ENCODE measurements around the gene ADIRF. TPM values are rescaled to one million over a fixed set of nuclear protein-coding genes. Genes with fewer than 3 reads are reported as not detected.
"Not testable (repeated sequence)": the region's sequence is repeated elsewhere in the genome, so short reads cannot be mapped to it uniquely, and the experiment has no call there.

The ADIRF gene
- total RNA-seq, 1 donor from 2014 or later = 43.2 TPM

GRCh38 chr10:87007124-87007523 is 38.8 kb downstream of the ADIRF start:
- DNase-seq; intact Hi-C loops (cut with DNase I); ATAC-seq (ENCODE audit: poor library complexity): not testable (repeated sequence)

- DNase-seq; intact Hi-C loops (cut with DNase I); ATAC-seq (ENCODE audit: poor library complexity): not testable (repeated sequence)
These were observed 39.4 kb downstream of the ADIRF start for GRCh38 chr10:87007674-87008073.

- intact Hi-C loops (cut with DNase I); ATAC-seq (ENCODE audit: poor library complexity); DNase-seq: not testable (repeated sequence)
These were observed 40.0 kb downstream of the ADIRF start for GRCh38 chr10:87008303-87008702.

GRCh38 chr10:87009134-87009696 is 40.9 kb downstream of the ADIRF start:
- intact Hi-C loops (cut with DNase I); ATAC-seq (ENCODE audit: poor library complexity): not testable (repeated sequence)
- peak; percentile 52 for DNase-seq

- ATAC-seq (ENCODE audit: poor library complexity); DNase-seq; intact Hi-C loops (cut with DNase I): not testable (repeated sequence)
These were observed 45.2 kb downstream of the ADIRF start for GRCh38 chr10:87013528-87013927.

- intact Hi-C loops (cut with DNase I); DNase-seq; ATAC-seq (ENCODE audit: poor library complexity): not testable (repeated sequence)
These were observed 46.9 kb downstream of the ADIRF start for GRCh38 chr10:87014986-87015716.

GRCh38 chr10:87018127-87018526 is 49.8 kb downstream of the ADIRF start:
- DNase-seq; intact Hi-C loops (cut with DNase I); ATAC-seq (ENCODE audit: poor library complexity): not testable (repeated sequence)

- DNase-seq; intact Hi-C loops (cut with DNase I); ATAC-seq (ENCODE audit: poor library complexity): not testable (repeated sequence)
These were observed 50.8 kb downstream of the ADIRF start for GRCh38 chr10:87019066-87019465.

- intact Hi-C loops (cut with DNase I); DNase-seq; ATAC-seq (ENCODE audit: poor library complexity): not testable (repeated sequence)
These were observed 51.2 kb downstream of the ADIRF start for GRCh38 chr10:87019504-87019903.

- ATAC-seq (ENCODE audit: poor library complexity); intact Hi-C loops (cut with DNase I); DNase-seq: not testable (repeated sequence)
These were observed 51.8 kb downstream of the ADIRF start, which contains the start of gene FAM25A for GRCh38 chr10:87020056-87020455. TSS of gene FAM25A (plus strand) at chr10:87020294. CDS start at chr10:87020325, 31 bp downstream.

Other genes with a start within 250 kb of the ADIRF start
- gene BMPR1A, start 211.9 kb upstream of the ADIRF start, total RNA-seq = 50.2 TPM
- 33.5 TPM for gene MMRN2, start 10.9 kb upstream of the ADIRF start, total RNA-seq
- gene SNCG, start 9.9 kb upstream of the ADIRF start, total RNA-seq = 23.5 TPM
- gene FAM25A, start 51.8 kb downstream of the ADIRF start, total RNA-seq = not detected
- 101 TPM for gene GLUD1, start 126.4 kb downstream of the ADIRF start, total RNA-seq
- gene SHLD2, start 126.7 kb downstream of the ADIRF start, total RNA-seq = 9.6 TPM

Measured in Right ventricle myocardium superior (tissue), 1 donor.